ENCODE results near the gene PDE11A. TPM values are rescaled to one million over a fixed set of nuclear protein-coding genes. Genes with fewer than 3 reads are reported as not detected.

The PDE11A gene
- total RNA-seq, 2 donors from 2014 or later: 0.28 to 3.5 TPM

DNA sequence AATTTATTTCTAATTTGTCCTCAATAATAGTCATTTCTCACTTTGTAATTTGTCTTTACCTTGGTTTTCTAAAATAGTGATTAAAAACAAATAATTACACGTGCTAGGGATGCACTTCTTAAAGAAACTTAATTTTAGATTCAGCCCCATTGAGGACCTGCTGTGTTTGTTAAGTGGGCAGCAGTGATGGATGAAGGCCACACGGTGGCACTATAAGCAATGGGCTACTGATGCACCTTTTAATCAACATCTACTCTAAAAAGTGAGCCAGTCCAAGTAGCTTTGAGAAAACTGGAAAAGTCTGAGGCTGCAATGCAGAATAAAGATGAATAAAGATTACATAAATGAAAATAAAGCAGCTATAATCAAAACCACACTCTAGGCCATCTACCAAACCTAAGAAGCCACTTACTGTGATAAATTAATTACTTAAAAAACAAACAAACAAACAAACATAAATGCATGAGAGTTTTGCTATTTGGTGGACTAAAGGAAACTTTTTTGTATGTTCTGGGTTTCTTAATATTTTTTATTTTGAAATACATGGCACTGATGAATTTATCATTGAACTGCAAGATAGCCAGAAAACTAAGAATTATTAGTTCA is 89.3 kb downstream of the PDE11A start:
- TF ChIP-seq, protein P1, sequence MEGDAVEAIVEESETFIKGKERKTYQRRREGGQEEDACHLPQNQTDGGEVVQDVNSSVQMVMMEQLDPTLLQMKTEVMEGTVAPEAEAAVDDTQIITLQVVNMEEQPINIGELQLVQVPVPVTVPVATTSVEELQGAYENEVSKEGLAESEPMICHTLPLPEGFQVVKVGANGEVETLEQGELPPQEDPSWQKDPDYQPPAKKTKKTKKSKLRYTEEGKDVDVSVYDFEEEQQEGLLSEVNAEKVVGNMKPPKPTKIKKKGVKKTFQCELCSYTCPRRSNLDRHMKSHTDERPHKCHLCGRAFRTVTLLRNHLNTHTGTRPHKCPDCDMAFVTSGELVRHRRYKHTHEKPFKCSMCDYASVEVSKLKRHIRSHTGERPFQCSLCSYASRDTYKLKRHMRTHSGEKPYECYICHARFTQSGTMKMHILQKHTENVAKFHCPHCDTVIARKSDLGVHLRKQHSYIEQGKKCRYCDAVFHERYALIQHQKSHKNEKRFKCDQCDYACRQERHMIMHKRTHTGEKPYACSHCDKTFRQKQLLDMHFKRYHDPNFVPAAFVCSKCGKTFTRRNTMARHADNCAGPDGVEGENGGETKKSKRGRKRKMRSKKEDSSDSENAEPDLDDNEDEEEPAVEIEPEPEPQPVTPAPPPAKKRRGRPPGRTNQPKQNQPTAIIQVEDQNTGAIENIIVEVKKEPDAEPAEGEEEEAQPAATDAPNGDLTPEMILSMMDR (IDR thresholded peaks at IDR 0.05): peak; percentile 31
- H3K27ac ChIP-seq: no peak overlapping the region
- no peak for ATAC-seq (ENCODE audit: insufficient number of reproducible peaks, low FRiP score, low read depth)
- H3K4me3 ChIP-seq: no peak overlapping the region
- H3K9me3 ChIP-seq: no peaks in the 10 kb centered on the region
- no peaks in the 10 kb centered on the region for H3K4me1 ChIP-seq (ENCODE audit: control insufficient read depth in 1 of 2, low read depth in 2 of 2)
- no peaks in the 10 kb centered on the region for H3K27me3 ChIP-seq (replicated peaks; ENCODE audit: insufficient read depth)
- DNase-seq (ENCODE audit: low spot score): no peak
- no peaks in the 10 kb centered on the region for H3K36me3 ChIP-seq

DNA sequence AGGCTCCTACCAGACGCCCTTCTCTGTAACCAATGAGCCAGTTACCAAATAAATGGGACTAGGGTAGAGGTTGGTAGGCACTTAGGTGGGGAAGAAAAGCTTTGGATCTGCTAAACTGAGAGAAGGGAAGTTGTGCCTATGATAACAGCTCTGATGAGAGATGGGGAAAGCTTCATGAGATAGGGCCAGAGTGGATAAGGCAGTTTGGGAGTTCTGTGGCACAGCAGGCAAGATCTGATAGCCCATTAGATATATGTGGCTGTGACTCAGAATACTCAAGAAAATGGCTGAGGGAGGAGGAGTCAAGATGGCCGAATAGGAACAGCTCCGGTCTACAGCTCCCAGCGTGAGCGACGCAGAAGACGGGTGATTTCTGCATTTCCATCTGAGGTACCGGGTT is 99.8 kb downstream of the PDE11A start:
- DNase-seq (ENCODE audit: low spot score) (no peak), ATAC-seq (ENCODE audit: insufficient number of reproducible peaks, low FRiP score, low read depth) (no peak)
- H3K9me3 ChIP-seq: no peaks in the 10 kb centered on the region
- TF ChIP-seq, protein P1 (IDR thresholded peaks at IDR 0.05): no peak
- no peaks in the 10 kb centered on the region for H3K27me3 ChIP-seq (replicated peaks; ENCODE audit: insufficient read depth)
- H3K4me1 ChIP-seq (ENCODE audit: control insufficient read depth in 1 of 2, low read depth in 2 of 2): no peaks in the 10 kb centered on the region
- no peak overlapping the region for H3K27ac ChIP-seq
- H3K36me3 ChIP-seq: no peaks in the 10 kb centered on the region
- H3K4me3 ChIP-seq: no peak overlapping the region

DNA sequence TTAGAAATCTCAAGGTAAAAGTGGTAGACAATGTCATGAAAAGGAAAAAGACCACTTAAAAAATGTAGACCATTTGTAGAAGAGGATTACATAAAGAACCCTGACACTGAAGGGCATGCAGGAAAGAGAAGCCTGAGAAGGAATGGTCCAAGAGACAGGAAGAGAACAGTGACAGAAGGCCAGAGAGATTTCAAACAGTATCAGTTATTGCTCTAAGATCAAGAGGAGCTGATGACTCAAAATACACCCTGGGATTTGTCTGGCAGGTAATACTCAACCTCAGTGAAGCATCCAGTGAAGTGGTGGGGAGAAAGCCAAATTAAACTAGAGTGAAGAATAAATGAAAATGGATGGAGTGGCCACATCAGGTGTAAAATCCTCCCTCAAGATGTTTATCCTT is 100.5 kb downstream of the PDE11A start:
- Histone ChIP-seq H3K9me3 (no peaks in the 10 kb centered on the region), H3K4me3 (no peak overlapping the region), H3K27ac (no peak overlapping the region), H3K4me1 (ENCODE audit: control insufficient read depth in 1 of 2, low read depth in 2 of 2) (no peaks in the 10 kb centered on the region), H3K27me3 (replicated peaks; ENCODE audit: insufficient read depth) (no peaks in the 10 kb centered on the region), H3K36me3 (no peaks in the 10 kb centered on the region)
- DNase-seq (ENCODE audit: low spot score) (no peak), ATAC-seq (ENCODE audit: insufficient number of reproducible peaks, low FRiP score, low read depth) (no peak)
- TF ChIP-seq, protein P1 (IDR thresholded peaks at IDR 0.05): no peak

DNA sequence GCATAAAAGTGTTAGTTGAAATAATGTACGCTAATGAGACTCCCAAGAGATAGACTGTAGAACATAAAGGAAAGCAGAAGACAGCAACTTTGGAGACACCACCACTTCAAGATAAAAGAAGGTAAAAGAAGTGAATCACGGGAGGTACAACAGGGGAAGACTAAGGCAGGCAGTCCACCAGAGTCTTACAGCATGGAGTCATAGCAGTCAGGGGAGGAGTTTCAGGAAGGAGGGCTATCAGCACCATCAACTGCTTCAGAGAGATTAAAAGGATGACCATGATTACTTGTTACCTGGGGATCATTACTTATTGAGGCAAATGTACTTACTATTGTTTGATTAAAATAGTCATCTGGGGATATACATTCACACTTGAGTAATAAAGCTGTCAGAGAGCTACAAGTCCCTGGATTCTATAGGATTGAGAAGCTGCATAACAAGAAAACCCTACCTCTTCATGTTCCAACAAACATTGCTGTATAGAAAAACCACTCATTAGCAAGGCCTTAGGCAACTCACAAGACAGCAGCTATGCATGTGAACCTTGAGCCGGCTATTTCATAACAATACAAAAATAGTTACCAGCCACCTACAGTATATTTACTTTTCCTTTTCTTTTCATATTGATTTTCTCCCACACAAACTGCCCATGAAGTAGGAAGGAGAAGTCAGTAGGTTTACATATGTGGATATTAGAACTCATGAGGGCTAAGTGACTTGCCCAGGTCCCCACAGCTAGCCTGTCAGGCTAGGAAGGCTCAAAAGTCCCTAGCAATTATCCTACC is 101.7 kb downstream of the PDE11A start:
- H3K4me3 ChIP-seq: no peak overlapping the region

DNA sequence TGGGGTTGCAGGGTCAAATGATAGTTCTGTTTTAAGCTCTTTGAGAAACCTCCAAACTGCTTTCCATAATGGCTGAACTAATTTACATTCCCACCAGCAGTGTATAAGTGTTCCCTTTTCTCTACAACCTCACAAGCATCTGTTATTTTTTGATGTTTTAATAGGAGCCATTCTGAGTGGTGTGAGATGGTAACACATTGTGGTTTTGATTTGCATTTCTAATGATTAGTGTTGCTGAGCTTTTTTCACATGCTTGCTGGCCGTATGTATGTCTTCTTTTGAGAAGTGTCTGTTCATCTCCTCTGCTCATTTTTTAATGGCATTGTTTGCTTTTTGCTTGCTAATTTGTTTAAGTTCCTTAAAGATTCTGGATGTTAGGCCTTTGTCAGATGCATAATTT is 107.7 kb downstream of the PDE11A start:
- H3K27me3 ChIP-seq (replicated peaks; ENCODE audit: insufficient read depth): no peaks in the 10 kb centered on the region
- no peak for ATAC-seq (ENCODE audit: insufficient number of reproducible peaks, low FRiP score, low read depth)

More for the DNA sequence above, 101.7 kb downstream of the PDE11A start:
- no peak overlapping the region for H3K27ac ChIP-seq
- no peaks in the 10 kb centered on the region for H3K27me3 ChIP-seq (replicated peaks; ENCODE audit: insufficient read depth)
- no peak for ATAC-seq (ENCODE audit: insufficient number of reproducible peaks, low FRiP score, low read depth)
- TF ChIP-seq, protein P1 (IDR thresholded peaks at IDR 0.05): no peak
- H3K9me3 ChIP-seq: no peaks in the 10 kb centered on the region
- no peaks in the 10 kb centered on the region for H3K36me3 ChIP-seq
- no peaks in the 10 kb centered on the region for H3K4me1 ChIP-seq (ENCODE audit: control insufficient read depth in 1 of 2, low read depth in 2 of 2)
- no peak for DNase-seq (ENCODE audit: low spot score)

More for the DNA sequence above, 107.7 kb downstream of the PDE11A start:
- H3K36me3 ChIP-seq: no peaks in the 10 kb centered on the region
- H3K4me1 ChIP-seq (ENCODE audit: control insufficient read depth in 1 of 2, low read depth in 2 of 2): no peaks in the 10 kb centered on the region
- TF ChIP-seq, protein P1 (IDR thresholded peaks at IDR 0.05): no peak
- H3K9me3 ChIP-seq: no peaks in the 10 kb centered on the region
- H3K27ac ChIP-seq: no peak overlapping the region
- DNase-seq (ENCODE audit: low spot score): no peak
- no peak overlapping the region for H3K4me3 ChIP-seq

Data from thoracic aorta (tissue), 2 donors.